HPDE6-E6E7 (cell line): ENCODE results near the gene GREM2.

Source experiments
- DNase-seq: peaks from one replicate; pipeline ENCODE4 v3.0.0; 2011; ENCODE audit warnings: missing footprints; ENCODE audit errors: extremely low spot score

The GREM2 gene

DNA sequence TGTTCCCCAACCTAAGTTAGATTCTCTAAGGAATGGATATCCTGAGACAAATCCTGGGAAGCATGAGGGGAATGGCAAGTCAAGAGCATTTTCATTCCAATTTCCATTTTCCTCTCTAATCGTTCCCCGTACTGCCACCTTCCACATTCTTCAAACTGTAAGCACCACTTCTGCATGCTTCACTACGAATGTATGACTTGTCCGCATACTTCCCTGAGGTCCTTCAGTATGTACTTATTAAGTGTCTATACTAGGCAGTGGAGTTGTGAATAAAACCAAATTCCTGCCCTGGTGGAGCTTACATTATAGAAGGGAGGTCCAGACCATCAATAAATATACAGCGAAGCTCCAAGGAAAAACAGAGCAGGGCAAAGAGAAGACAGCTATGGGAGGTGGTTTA lies 154.8 kb downstream of the GREM2 start:
- no peak for DNase-seq

GRCh38 chr1:240455228-240455821 lies 156.6 kb downstream of the GREM2 start:
- no peak for DNase-seq

- DNase-seq: no peak
Measured at GRCh38 chr1:240445369-240445768, 166.6 kb downstream of the GREM2 start.

- DNase-seq: no peak
Measured at GRCh38 chr1:240441669-240442068, 170.3 kb downstream of the GREM2 start.
